HuH-7.5 (cell line): ENCODE measurements around the gene DISC1.
"Not testable (repeated sequence)": the region's sequence is repeated elsewhere in the genome, so short reads cannot be mapped to it uniquely, and the experiment has no call there.

Source experiments
- DNase-seq: peaks from one replicate; pipeline ENCODE4 v3.0.0; 2011; ENCODE audit warnings: low spot score

The DISC1 gene

DNA sequence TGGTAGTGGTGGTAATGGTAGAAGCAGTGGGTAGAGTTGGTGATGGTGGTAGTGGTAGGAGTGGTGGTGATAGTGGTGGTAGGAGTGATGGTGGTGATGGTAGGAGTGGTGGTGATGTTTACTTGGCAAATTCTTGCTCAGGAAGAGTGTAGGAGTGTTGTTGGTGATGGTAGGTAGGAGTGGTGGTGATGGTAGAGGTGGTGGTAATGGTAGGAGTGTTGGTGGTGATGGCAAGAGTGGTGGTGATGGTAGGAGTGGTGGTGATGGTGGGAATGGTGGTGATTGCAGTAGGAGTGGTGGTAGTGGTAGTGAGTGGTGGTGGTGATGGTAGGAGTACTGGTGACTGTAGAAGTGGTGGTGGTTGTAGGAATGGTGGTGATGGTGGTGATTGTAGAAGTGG, 106.5 kb downstream of the DISC1 start:
- no peak for DNase-seq

DNA sequence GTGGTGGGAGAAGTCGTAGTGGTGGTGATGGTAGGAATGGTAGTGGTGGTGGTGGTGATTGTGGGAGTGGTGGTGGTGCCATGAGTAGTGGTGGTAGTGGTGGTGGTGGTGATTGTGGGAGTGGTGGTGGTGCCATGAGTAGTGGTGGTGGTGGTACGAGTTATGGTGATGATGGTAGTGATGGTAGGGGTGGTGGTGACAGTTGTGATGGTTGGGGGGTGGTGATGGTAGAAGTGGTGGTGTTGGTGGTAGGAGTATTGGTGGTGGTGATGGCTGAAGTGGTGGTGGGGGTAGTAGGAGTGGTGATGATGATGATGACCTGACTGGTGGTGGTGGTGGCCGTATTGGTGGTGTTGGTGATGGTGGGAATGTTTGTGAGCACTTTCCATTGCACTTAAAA, 107.1 kb downstream of the DISC1 start:
- DNase-seq = no peak

DNA sequence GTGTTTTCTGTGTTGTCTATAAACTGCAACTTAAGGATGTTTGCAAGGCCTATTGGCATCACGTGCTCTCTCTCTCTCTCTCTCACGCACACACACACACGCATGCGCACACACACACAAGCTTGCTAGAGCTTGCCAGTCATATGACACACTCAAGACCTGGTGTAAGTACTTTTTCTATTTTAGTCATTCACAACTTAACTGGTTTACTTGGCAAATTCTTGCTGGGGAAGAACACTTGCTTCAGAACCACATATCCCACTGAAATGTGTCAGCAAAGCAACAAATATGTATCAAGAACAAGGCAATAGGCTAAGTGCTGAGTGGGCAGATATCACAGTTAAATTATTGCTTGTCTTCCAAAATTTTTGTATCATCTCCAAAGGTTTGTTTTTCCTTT, 107.8 kb downstream of the DISC1 start:
- DNase-seq = no peak

DNA sequence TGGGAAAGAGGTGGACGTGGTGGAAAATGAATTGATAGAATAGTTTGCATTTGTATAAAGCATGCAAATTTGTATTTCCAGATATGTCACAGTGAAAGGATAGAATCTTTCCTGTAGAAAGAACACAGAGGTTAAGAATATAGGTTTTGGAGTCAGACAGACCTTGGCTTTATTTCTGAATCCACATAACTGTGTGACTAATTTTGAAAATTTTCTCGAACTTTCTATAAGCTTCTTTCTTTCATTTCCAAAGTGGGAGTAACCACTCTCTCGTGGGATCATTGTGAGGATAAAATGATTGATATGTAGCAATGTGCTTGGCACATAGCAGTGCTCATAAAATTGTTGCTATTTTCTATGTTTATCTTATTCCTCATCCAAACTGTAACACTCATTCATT, 108.8 kb downstream of the DISC1 start:
- DNase-seq = no peak

DNA sequence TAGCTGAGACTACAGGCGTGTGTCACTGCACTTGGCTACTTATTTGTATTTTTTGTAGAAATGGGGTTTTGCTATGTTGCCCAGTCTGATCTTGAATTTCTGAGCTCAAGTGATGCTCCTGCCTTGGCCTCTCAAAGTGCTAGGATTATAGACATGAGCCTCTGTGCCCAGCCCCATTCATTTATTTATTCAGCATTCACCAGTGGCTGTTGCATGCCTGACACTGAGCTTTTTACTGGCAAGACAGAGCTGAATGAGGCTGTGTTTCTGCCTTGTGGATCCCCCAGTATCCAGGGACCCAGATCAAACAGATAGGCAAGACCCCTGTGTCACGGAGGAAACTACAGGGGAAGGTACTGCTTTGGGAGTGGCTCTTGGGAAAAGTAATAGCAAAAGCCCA, 109.4 kb downstream of the DISC1 start:
- no peak for DNase-seq

DNA sequence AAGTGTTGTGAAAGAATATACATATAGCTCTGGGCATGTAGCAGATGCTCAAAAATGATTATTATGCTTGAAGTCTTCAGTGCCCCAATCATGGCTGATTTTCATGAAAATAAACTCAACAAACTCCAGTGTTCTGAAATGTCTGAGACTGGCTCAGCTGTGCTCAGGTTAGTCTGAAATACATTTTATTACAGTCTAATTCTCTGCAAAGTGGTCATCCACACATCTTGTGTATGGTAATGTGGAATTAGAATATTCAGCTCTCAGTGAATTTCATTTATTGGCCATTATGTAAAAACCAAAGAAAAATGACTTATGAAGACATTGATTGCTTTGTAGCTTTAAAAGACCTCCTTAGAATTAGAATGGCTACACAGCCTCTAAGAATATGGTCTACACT, 109.9 kb downstream of the DISC1 start:
- DNase-seq = no peak

DNA sequence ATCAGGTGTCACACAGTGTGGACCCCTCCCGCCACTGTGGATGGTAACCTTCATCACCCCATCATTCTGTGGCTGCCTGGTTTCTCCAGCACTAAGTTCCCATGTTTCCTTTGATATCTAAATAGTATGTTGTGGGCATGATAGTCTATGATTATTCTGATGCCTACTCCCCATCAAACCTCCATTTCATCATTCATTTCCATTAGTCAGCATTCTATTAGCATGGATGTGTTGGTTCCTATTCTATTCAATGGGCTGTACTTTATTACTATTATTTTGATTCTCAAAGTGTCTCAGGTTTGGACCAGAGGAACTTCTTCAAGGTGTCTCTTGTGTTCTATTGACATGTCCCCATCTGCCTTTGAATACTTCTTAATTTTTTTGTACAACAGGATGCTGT, 112.0 kb downstream of the DISC1 start:
- no peak for DNase-seq

DNA sequence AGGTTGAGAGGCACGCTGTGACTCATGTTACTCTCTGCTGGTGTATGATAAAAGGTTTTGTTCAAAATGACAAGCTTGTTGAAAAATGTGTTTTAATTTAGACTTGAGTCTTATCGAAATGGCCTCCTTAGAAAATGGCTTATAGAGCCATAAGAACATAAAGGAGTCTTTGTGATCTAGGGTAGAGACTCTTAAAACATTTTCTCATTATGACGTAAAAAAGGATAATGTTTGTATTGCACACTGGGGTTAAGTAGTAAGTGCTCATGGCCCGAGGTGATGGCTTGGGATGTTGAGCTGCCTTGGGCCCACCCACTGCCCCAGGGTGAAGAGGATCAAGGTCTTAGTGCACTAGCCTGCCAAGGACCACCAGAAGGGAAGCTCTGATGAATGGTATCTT, 117.4 kb downstream of the DISC1 start:
- no peak for DNase-seq

DNA sequence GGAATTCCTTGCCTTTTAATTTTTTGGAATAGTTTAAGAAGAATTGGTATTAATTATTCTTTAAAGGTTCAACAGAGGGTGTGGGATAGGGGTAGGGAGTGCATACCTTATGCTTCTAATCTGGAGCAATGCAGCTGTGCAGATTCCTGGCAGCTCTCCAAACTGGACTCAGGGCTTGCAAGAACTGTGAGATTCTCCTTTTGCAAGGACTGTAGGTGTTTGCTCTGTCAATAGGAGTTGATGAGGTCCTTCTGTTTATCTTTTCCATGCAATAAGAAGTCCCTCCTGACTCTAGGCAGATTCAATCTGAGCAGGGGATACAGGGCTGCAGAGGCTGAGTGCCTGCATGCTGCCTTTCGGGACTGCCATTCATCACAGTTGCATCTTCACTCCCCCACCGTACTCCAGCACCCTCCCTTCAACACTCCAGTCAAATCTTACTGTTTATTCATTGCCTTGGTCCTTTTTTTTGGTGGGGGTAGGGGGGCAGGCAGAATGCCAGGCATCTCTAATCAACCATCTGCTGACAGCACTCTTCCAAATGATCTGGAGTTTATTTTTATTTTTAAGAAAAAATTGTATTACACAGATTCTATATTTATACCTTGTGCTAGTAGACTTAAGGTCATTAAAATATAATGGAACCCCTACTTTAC, 122.3 kb downstream of the DISC1 start:
- peak; percentile 18 for DNase-seq

DNA sequence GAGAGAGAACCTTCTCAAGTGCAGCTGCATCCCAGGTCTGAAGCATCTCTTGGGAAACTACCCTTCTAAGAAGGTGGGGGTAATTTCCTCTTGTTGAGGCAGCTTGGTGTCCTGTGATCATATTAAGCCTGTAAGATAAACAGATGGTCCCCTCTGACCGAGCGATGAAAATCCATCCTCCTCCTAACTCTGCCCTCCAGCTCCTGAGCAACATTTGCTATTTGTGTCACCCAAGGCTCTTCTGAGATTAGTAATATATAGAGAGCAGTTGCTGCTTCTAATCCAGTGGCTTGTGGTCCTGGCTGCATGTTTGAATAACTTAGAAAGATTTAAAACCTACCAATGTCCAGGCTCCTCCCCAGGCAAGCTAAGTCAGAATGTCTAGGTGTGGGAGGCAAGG, 123.7 kb downstream of the DISC1 start:
- DNase-seq = no peak

DNA sequence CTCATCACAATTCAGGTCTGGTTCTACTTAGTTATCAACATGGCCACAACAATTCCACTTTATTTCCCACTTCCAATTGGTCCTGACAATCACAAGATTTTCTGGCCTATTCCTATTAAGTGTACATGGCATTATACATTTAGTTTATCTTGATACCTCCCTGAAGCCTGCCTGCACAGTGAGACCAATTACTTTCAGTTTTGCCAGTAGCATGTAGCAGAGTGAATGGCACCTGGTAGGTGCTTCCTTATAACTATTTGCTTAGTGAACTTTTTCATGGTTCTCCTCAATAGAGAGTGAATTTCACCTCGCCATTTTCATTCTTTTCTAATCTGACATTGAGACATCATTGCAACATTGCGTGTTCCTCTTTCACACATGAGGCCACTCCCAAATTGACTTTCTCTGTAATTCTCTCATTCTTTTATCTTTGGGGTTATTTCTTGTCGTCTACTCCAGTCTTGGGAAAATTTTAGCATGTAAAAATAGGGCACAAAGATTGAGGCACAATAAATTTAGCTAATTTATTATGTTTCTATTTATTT, 124.3 kb downstream of the DISC1 start:
- DNase-seq = no peak

DNA sequence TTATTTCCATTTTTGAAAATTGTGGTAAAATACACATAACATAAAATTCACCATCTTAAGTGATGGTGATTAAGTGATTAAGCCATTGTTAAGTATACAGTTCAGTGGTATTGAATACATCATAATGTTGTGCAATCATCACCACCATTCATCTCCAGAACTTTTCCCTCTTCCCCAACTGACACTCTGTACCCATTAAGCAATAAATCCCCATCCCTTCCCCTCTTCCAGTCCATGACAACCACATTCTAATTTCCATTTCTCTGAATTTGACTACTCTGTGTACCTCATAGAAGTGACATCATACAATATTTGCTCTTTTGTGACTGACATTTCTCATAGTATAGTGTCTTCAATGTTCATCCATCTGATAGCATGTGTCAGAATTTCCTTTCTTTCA, 124.8 kb downstream of the DISC1 start:
- no peak for DNase-seq

DNA sequence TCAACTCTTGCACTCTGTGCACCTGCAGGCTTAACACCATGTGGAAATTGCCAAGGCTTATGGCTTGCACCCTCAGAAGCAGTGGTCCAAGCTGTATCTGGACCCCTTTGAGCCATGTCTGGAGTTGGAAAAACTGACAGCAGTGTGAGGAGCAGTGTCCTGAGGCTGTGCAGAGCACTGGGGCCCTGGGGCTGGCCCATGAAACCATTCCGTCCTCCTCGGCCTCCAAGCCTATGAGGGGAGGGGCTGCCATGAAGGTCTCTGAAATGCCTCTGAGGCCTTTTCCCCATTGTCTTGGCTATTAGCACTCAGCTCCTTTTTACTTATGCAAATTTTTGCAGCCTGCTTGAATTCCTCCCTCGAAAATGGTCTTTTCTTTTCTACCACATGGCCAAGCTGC, 126.7 kb downstream of the DISC1 start:
- DNase-seq = no peak

DNA sequence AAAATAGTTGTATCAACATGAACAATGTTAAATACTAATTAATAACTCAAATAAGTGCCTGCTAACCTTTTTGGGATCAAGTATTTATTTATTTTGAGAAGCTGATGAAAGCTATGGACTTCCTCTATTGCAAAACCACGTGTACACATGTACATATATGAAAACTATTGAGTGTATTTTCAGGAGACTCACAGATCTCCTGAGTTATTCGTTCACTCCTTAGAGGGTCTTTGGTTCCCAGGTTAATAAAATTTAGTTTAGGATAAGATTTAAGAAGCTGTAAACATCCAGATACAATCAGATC, 130.5 kb downstream of the DISC1 start:
- DNase-seq = no peak

DNA sequence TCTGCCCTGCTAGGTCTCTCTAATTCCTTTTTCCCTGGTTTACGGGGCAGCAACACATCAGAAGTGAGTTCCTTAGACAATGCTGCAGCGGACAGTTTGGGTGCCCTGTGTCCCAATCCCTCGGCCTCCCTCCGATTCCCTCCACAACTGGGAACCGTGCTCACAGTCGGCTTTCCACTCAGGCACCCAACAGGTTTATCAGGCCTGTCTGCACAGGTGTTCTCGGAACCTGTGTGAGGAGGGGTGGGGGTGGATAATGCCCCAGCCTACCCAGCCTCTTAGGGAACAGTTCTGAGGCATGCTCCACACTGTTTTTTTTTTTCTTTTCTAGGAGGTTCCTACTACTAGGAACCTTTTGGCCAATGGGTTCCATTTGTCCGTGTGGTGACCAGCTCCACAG, 131.2 kb downstream of the DISC1 start:
- DNase-seq = no peak

DNA sequence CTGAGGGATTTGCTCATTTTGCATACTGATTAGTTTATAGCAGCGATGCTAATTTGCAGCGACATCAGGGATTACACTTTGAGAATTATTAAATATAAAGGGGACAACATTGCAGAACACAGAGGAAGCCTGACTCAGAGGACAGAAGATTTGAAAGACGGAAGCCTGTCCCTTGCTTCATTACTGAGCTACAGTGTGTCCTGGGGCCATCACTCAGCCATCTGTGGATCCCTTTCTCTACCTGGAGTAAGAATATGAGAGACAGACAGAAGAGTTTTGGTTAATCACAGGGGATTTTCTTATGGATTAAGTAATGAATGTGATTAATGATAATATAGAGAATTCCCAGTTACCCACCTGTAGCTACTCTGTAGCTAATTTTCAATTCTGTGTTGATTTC, 134.7 kb downstream of the DISC1 start:
- no peak for DNase-seq

DNA sequence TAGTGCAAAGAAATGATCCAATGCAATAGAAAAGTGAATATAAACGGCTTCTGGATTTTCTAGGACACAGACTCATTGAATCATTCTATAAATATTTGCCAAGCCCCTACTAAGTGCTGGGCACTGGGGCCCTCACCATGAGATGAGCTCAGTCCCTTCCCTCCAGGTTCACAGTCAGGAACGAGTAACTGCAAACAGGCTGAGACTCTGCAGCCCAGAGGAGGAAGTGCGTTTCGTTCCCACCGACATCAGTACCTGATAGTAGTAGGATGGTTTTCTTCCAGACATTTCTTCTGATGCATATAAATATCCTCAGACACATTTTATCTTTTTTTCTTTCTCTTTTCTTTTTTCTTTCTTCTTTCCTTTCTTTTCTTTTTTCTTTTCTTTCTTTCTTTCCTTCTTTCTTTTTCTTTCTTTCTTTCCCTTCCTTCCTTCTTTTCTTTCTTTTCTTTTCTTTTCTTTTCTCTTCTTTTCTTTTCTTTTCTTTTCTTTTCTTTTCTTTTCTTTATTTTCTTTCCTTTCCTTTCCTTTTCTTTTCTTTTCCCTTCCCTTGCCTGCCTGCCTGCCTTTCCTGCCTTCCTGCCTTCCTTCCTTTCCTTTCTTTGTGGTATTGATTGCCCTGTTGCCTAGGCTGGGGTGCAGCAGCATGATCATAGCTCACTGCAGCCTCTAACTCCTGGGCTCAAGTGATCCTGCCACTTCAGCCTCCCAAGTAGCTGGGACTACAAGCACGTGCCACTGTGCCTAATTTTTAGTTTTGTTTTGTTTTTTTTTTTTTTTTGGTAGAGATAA, 135.4 kb downstream of the DISC1 start:
- DNase-seq = no peak

DNA sequence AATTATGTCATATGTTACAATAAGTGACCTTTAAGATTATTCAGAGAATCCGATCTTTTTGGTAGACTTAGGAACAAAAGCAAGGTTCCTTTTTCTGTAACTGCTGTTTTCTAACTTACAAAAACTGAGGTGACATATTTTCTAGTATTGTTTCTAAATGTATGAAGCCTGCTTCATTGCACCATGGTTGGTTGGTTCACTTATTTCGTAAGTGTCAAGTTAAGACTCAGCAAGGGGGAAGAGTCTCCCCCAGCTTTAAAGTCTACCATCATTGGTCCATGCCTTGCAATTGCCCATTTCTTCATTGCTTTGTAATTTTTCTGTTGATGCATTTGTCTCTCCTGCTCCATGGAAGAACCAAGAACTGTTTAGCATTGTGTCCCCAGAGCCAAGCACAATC, 136.9 kb downstream of the DISC1 start:
- no peak for DNase-seq

DNA sequence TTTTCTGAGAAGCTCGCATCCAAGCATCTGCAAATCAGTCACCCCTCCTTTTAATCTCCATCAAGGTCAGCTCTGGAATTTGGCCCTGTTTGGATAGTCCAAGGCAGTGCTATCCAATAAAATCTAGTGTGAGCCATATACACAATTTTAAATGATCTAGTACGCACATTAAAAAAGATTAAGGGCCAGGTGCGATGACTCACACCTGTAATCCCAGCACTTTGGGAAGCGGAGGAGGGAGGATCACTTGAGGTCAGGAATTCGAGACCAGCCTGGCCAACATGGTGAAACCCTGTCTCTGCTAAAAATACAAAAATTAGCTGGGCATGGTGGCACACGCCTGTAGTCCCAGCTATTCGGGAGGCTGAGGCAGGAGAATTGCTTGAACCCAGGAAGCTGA, 139.2 kb downstream of the DISC1 start:
- not testable (repeated sequence) for DNase-seq

DNA sequence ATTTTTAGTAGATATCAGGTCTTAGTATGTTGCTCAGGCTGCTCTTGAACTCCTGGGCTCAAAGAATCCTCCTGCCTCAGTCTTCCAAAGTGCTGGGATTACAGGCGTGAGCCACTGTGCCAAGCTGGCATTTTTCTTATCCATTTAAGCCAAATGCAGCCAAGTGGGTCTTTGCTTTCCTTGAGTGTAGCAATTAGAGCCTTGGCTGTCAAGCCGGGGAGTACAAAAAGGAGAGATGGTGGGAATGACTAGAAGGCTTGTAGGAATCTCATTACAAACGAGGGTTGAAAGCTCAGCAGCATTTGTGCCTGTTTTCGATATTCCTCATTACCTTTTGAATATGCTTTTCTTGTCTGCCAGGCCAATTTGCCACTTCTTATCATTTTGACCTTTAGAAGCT, 140.9 kb downstream of the DISC1 start:
- no peak for DNase-seq

DNA sequence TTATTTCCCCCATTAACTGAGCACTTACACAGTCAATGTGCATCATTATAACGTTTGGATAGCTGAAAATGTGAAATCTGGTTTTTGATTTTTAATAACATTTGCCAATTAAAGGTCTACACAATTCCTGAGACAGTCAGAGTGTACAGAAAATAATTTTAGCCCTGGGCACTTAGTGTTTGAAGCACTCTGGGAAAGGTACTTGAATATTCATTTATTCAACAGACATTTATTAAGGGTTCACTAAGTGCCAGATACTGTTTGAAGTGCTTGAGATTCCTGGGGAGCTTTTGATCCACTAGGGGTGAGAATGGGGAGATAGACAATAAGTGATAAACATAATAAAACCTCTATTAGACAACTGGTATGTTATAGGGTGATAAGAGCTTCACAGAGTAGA, 141.8 kb downstream of the DISC1 start:
- no peak for DNase-seq

DNA sequence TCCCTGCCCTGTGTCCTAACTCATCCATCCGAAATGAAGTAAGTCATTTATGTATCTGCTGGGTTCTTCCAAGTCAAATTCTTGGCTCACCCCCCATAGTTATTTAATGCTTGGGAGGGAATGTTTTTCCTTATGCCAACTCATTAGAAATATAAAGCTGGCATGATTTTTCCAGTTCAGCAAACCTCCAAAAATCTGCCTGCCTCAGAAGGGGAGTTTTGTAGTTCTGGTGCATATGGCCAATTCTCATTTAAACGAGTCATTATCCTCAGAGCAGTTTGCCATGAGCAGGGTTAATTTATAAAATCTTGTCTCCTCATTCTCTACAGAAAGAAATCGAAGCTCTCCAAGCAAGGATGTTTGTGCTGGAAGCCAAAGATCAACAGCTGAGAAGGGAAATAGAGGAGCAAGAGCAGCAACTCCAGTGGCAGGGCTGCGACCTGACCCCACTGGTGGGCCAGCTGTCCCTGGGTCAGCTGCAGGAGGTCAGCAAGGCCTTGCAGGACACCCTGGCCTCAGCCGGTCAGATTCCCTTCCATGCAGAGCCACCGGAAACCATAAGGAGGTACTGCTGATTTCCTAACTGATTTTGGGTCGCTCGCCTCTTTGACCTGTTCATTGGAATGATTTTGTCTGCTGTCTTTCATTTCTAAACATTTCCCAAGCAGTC, 144.1 kb downstream of the DISC1 start:
- no peak for DNase-seq

DNA sequence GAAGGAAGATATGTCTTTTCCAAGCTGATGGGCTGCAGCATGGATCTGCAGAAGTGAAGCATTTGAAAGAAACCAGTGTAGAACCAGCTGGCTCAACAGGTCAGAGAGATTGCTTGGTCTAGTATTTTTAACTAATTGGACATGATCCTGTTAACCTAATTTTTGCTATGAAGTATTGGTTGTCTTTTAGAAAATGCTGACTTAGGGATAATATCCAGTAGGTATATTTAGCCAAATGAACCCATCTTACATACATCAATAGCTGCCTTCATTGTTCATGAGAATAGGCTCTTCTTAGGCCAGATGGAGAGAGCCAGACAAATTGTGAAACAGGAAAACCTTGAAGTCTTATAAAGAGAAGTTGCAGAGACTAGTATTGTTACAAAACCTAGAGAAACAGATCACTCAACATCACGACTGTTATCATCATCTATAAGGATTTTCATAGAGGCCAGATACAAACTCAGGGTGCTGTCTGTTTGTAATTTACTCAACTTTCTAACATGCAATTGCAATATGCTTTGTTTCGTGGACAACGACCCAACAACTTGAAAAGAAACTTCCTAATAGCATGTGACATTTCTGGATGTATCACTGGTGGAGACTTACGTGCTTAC, 148.2 kb downstream of the DISC1 start:
- no peak for DNase-seq
